LoVo (cell line): ENCODE results near the gene CDT1.
"Not testable (repeated sequence)": the region's sequence is repeated elsewhere in the genome, so short reads cannot be mapped to it uniquely, and the experiment has no call there.

Experiments
- DNase-seq: peaks from one replicate; pipeline ENCODE4 v3.0.0-alpha.2; 2016; ENCODE audit warnings: low spot score

Gene CDT1

GRCh38 chr16:88768071-88768783, 35.4 kb upstream of the CDT1 start:
- DNase-seq, result no peak

- peak; percentile 4 for DNase-seq
Observed at GRCh38 chr16:88769617-88770460, 33.8 kb upstream of the CDT1 start.

GRCh38 chr16:88770461-88771293, 32.9 kb upstream of the CDT1 start:
- DNase-seq, result peak; percentile 58

DNA sequence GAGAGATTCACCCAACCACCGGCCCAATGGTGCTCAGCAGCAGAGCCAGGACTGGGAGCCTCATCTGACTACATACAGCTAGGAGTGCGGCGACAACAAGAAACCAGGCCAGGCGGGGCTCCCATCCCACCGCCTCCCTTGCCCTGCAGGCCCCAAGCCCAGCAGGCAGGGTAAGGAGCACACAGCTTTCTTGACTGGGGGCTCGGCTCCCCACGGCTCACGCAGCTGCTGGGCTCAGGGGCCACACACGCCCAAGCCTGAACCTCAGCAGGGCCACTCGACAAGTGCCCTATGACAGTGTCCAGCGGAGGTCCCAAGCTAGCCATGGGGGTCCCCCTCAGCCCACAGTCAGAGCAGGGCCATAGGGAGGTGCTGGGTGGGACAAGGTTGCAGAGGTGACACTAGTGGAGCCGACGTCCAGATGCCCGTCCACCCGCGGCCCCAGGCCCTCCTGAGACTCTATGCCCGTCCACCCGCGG, 32.3 kb upstream of the CDT1 start:
- no peak for DNase-seq

DNA sequence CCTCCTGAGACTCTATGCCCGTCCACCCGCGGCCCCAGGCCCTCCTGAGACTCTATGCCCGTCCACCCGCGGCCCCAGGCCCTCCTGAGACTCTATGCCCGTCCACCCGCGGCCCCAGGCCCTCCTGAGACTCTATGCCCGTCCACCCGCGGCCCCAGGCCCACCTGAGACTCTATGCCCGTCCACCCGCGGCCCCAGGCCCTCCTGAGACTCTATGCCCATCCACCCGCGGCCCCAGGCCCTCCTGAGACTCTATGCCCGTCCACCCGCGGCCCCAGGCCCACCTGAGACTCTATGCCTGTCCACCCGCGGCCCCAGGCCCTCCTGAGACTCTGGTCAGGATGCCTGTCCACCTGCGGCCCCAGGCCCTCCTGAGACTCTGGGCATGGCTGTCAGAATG, 31.8 kb upstream of the CDT1 start:
- DNase-seq, result not testable (repeated sequence)

DNA sequence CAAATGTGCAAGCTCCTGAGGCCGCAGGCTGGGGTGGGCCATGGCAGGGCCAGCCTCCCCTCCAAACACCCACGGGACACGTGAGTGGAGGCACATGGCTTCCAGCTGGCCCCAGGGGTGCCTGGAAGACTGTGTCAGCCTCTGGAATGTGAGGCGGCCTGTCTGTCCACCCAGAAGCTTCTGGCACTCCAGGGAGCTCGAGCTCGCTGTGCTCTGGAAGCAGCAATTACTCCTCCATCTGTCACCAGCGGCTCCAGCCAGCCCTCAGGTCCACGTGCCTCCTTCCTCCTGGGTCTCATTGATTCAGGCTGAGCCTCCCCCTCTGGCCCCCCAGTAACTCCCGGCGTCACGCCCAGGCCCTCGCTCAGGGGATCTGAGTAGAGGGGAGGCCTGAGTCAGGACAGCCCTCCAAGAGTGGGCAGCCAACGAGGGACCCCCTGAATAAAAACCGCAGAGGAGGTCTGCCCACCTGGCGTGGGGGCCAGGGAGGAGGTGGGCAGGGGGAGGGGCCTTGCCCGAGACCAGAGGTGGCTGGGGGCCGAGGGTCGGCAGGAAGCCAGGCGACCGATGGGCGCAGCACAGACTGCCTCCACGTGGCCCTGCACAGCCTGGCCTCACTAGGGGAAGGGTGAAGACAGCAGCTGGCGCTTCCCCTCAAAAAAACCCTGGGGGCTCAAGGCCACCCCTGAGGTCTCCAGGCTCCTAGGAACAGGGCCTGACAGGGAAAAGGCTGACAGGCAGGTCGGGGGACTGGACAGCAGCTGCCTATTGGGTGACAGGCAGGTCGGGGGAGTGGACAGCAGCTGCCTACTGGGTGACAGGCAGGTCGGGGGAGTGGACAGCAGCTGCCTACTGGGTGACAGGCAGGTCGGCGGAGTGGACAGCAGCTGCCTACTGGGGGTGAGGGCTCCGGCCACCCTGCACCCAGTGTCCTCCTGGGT, 30.4 kb upstream of the CDT1 start:
- DNase-seq, result no peak

DNA sequence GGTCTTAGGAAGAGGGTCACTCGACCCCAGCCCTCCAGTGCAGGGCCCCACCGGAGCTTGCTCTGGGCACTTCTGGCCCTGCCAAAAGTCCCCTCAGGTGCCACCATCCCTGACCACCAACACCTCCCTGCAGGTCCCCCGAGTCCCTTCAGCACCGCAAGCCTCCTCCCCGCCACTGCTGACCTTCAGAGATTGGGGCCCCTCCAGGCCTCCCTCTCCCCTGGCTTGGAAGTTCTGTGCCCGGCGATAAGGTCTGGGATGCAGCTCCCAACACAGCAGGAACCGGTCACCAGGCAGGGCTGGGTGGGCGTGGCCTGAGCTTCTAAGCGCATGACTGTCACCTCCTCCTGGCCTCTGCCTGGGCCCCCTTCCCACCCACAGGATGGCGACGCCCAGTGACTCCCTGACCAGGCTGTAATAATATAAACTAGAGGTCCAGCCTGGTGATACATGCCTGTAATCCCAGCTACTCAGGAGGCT, 29.7 kb upstream of the CDT1 start:
- DNase-seq, result peak; percentile 38

- DNase-seq, result no peak
Observed at GRCh38 chr16:88774544-88775393, 28.8 kb upstream of the CDT1 start.

GRCh38 chr16:88775825-88776224, 27.8 kb upstream of the CDT1 start:
- DNase-seq, result no peak

- DNase-seq, result no peak
Observed at GRCh38 chr16:88777471-88778270, 25.9 kb upstream of the CDT1 start.

DNA sequence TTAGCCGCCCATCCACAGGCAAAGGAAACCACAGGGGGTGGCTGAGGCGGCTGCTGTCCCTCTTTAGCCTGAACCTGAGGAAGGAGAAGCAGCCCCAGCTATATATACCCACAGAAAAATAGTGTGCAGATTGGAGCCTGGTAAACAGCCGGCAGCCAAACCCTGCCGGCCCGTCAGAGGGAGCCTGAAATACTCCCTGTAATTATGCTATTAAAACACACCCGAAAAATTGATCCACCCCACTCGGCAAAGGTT, 25.4 kb upstream of the CDT1 start:
- DNase-seq, result no peak

- no peak for DNase-seq
Observed at GRCh38 chr16:88778541-88779065, 25.0 kb upstream of the CDT1 start.

DNA sequence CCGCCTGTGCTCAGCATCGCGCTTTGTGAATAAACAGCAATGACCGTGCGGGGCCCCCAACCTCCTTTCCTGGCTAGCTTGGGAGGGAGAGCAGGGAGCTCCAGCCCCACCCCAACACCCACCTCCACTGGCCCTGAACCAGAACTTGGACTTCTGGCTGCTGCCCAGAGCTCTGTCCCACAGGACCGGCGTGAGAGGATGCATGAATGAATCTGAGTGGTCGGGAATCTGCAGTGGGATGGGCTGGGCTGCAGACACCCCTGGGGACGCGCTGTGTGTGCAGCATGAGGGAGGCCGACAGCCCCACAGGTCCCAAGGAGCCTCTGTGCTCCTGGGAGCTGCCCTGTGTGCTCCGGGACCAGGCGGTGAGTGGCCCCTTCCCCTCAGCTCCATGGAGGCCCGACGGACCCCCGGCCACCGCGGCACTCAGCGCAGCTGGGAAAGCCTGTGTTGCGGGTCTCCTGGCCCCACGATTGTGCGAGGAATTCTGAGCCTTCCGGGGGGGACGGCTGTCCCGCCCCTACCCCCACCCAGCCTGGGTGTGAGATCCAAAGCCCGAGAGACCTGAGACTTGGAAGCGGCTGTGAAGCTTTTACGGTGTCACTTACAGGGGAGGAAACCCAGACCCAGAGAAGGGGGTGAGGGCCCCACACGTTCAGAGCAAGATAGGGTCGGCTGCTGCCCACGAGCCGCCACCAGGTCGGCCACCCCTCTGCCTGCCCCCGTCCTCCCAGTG, 24.0 kb upstream of the CDT1 start:
- no peak for DNase-seq

DNA sequence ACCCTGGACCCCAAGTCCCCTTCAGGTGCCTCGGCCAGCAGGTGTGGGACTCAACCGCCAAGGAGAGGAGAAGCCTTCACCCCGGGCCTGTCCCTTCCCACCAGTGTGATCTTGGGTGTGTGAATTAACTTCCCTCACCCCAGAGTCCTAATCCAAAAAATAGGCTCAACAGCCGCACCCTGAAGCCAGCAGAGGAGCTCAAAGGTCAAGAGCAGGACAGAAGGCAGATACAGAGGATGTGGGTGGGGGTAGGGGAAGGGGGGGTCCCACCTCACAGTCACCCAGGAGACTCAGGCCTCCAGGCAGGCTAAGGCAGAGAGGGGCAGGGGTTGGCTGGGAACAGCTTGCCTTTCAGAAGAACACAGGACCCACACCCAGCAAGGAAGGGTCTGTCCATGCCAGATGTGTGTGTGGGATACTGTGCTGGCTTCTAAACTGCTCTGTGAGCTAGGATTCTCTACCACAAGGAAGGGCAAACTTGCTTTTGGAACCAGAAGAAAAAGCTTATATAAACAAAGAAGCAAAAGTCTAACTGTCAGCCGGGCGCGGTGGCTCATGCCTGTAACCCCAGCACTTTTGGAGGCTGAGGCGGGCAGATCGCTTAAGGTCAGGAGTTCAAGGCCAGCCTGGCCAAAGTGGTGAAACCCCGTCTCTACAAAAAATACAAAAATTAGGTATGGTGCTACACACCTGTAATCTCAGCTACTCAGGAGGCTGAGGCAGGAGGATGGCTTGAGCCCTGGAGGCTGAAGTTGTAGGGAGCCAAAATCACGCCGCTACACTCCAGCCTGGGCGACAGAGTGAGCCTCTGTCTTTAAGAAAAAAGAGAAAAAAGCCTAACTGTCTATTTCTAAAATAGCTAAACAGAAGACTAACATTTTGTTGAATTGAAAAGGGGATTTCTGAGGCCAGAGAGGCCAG, 23.2 kb upstream of the CDT1 start:
- no peak for DNase-seq

DNA sequence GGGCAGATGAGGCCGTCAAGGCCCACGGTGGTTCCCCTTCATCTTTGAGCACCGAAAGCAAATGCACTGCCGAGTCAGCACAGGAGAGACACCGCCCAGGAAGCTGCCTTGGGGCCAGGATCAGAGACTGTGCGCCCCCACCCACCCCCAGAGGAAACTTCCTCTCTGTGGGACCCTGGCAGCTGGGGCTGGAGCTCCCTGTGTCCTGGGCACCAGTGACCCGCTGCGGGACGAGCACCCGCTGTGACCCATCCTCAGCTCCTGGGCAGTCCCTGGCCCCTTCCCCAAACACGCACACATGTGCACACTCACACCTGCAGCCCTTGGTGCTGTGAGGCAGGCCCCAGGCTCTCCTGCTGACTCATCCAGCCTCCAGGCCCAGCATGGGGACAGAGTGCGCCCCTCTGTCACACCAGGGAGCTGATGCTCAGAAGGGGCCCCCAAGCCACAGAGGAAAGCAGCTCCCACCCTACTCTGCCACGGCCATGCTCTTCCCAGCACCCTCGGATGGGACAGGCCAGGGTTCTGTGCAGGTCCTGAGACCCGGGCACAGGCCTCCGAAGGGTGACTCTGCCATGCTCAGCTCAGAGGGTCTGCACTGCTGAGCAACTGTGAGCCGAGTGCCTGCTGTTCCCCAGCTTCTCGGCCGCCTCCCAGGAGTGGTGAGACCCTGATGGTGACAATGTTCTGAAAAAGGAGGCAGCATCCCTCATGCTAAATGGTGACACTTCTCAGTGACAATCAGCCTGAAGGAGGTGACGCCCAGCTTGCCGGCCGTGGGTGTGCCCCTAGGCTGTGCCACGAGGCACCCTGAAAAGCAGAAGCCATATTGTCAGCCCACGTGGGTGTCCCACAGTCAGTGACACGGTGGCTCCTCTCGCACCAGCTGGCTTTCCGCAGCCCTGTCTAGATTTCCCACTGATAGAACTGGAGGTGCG, 22.2 kb upstream of the CDT1 start:
- DNase-seq, result no peak
